GM12878 (cell line): Measurements from ENCODE around the gene CDCA7. TPM values are rescaled to one million over a fixed set of nuclear protein-coding genes. Genes with fewer than 3 reads are reported as not detected.

Experiments used
- ATAC-seq: fragments of 200-7000 bp; cut with Tn5 transposase; 3 replicates; pipeline ENCODE4 v1.9.1; 2020; ENCODE audit warnings: mild to moderate bottlenecking, moderate library complexity
- BruUV-seq: library from RNA; stranded (reverse); fragments of 400-500 nt; replicated peaks from 2 replicates; lab custom pipeline; 2021; lab: Mats Ljungman, UMichigan
- CTCF ChIA-PET: fragments of 300-600 bp; sonication (Branson Sonifier 250); formaldehyde crosslinking; extraction: SDS; loops from one replicate; lab custom pipeline; 2021; ENCODE audit warnings: inconsistent platforms; lab: Yijun Ruan, JAX
- POLR2A ChIA-PET: fragments of 350-600 bp; formaldehyde crosslinking; extraction: SDS; loops from one replicate; lab custom pipeline; 2021; ENCODE audit warnings: inconsistent platforms; lab: Charles Lee
- RAD21 ChIA-PET: fragments of 300-600 bp; sonication (Branson Sonifier 250); formaldehyde crosslinking; loops from one replicate; lab custom pipeline; 2023; ENCODE audit warnings: antibody characterized with exemption; ENCODE audit not compliant: unreplicated experiment; lab: Charles Lee
- SMC1A ChIA-PET: fragments of 300-600 bp; sonication (Branson Sonifier 250); formaldehyde crosslinking; loops from one replicate; lab custom pipeline; 2023; ENCODE audit not compliant: unreplicated experiment, uncharacterized antibody; lab: Charles Lee
- DNase-seq: peaks from one replicate; pipeline ENCODE4 v3.0.0-alpha.2; 2011; ENCODE audit warnings: low read depth, low spot score
- FAIRE-seq: peaks from 3 replicates; lab custom pipeline; 2011; peaks lifted over from hg19 to GRCh38; lab: Jason Lieb, UNC
- H2AFZ ChIP-seq: 2 replicates; pipeline ENCODE4 v1.6.0; 2011; ENCODE audit warnings: low read depth, low read length, control low read depth; ENCODE audit not compliant: control insufficient read depth
- H3K27ac ChIP-seq: 2 replicates; pipeline ENCODE4 v1.5.1; 2011; ENCODE audit warnings: control low read depth; ENCODE audit not compliant: control insufficient read depth, insufficient read depth
- H3K27me3 ChIP-seq, 2 experiments: replicated peaks in 1 of 2; 2 replicates each; pipeline versions ENCODE4 v1.6.0 to v1.6.1; 2011; ENCODE audit warnings: low read length in 1 of 2; ENCODE audit not compliant: control insufficient read depth in 2 of 2, insufficient read depth in 2 of 2
- H3K36me3 ChIP-seq, 2 experiments: 2 replicates each; pipeline ENCODE4 v1.5.1; 2011; ENCODE audit warnings: low read length in 1 of 2; ENCODE audit not compliant: control insufficient read depth in 2 of 2, insufficient read depth in 2 of 2
- H3K4me1 ChIP-seq: 2 replicates; pipeline ENCODE4 v1.6.1; 2011; ENCODE audit warnings: mild to moderate bottlenecking, low read length, moderate library complexity, mixed read lengths; ENCODE audit not compliant: control insufficient read depth, insufficient read depth
- H3K4me2 ChIP-seq: 2 replicates; pipeline ENCODE4 v1.6.0; 2011; ENCODE audit warnings: control low read depth; ENCODE audit not compliant: control insufficient read depth, insufficient read depth
- H3K4me3 ChIP-seq: fragments of 200-600 bp; sonication (generic); 2 replicates; pipeline ENCODE4 v1.5.1; 2016
- H3K79me2 ChIP-seq: 2 replicates; pipeline ENCODE4 v1.6.0; 2011; ENCODE audit warnings: low read length; ENCODE audit not compliant: control insufficient read depth, insufficient read depth
- H3K9ac ChIP-seq: 2 replicates; pipeline ENCODE4 v1.8.0; 2011; ENCODE audit warnings: low read length, control low read depth, mixed read lengths; ENCODE audit not compliant: control insufficient read depth, insufficient read depth
- H3K9me3 ChIP-seq: replicated peaks from 3 replicates; pipeline ENCODE4 v1.5.1; 2011; ENCODE audit warnings: mild to moderate bottlenecking, low read length; ENCODE audit not compliant: control insufficient read depth, insufficient read depth
- H4K20me1 ChIP-seq: 2 replicates; pipeline ENCODE4 v1.6.0; 2011; ENCODE audit not compliant: control insufficient read depth, insufficient read depth
- ATF2 ChIP-seq: IDR thresholded peaks from 2 replicates; pipeline ENCODE4 v1.6.1; 2012; ENCODE audit warnings: low read length, inconsistent platforms
- CREB1 ChIP-seq: IDR thresholded peaks from 2 replicates; pipeline ENCODE4 v1.6.1; 2012; ENCODE audit warnings: low read depth, mild to moderate bottlenecking, inconsistent platforms
- E4F1 ChIP-seq: fragments of 450-650 bp; IDR thresholded peaks from 2 replicates; pipeline ENCODE4 v1.6.1; 2018; ENCODE audit warnings: borderline replicate concordance, mild to moderate bottlenecking; ENCODE audit not compliant: partially characterized antibody
- EED ChIP-seq: sonication (generic); IDR thresholded peaks from 2 replicates; pipeline ENCODE4 v1.6.1; 2016; ENCODE audit warnings: antibody characterized with exemption, low read depth
- GABPA ChIP-seq: IDR thresholded peaks from 2 replicates; pipeline ENCODE4 v1.6.1; 2014; ENCODE audit warnings: antibody characterized with exemption, low read depth, mild to moderate bottlenecking, inconsistent platforms
- GATAD2B ChIP-seq: fragments of 450-650 bp; conservative IDR thresholded peaks from 2 replicates; pipeline ENCODE4 v1.6.1; 2017; ENCODE audit warnings: low read depth, mild to moderate bottlenecking, moderate library complexity
- IKZF1 ChIP-seq: fragments of 450-650 bp; conservative IDR thresholded peaks from 2 replicates; pipeline ENCODE4 v1.6.1; 2017; ENCODE audit warnings: antibody characterized with exemption, mild to moderate bottlenecking
- IRF4 ChIP-seq: IDR thresholded peaks from 2 replicates; pipeline ENCODE4 v1.6.1; 2011; ENCODE audit warnings: low read depth, low read length
- MEF2A ChIP-seq: IDR thresholded peaks from 2 replicates; pipeline ENCODE4 v1.6.1; 2011; ENCODE audit warnings: low read depth, mild to moderate bottlenecking, low read length, moderate library complexity; ENCODE audit not compliant: insufficient read depth
- MEF2B ChIP-seq: fragments of 450-650 bp; IDR thresholded peaks from 2 replicates; pipeline ENCODE4 v1.6.1; 2018; ENCODE audit warnings: mild to moderate bottlenecking, moderate library complexity; ENCODE audit not compliant: partially characterized antibody, poor library complexity, severe bottlenecking
- NBN ChIP-seq: fragments of 450-650 bp; IDR thresholded peaks from 2 replicates; pipeline ENCODE4 v1.6.1; 2016
- NFIC ChIP-seq: IDR thresholded peaks from 2 replicates; pipeline ENCODE4 v1.6.1; 2012; ENCODE audit warnings: low read depth, mild to moderate bottlenecking, inconsistent platforms, low read length, moderate library complexity
- NR2C1 ChIP-seq: fragments of 450-650 bp; IDR thresholded peaks from 2 replicates; pipeline ENCODE4 v1.6.1; 2017; ENCODE audit warnings: antibody characterized with exemption, mild to moderate bottlenecking, moderate library complexity
- PAX8 ChIP-seq: fragments of 450-650 bp; IDR thresholded peaks from 2 replicates; pipeline ENCODE4 v1.6.1; 2017; ENCODE audit warnings: mild to moderate bottlenecking, moderate library complexity
- POU2F2 ChIP-seq: IDR thresholded peaks from 3 replicates; pipeline ENCODE4 v1.6.1; 2011; ENCODE audit warnings: low read depth, mild to moderate bottlenecking, low read length, borderline replicate concordance
- RAD21 ChIP-seq: IDR thresholded peaks from 2 replicates; pipeline ENCODE4 v1.6.1; 2011; ENCODE audit warnings: mild to moderate bottlenecking, low read depth, low read length, moderate library complexity; ENCODE audit not compliant: insufficient read depth
- RUNX3 ChIP-seq: IDR thresholded peaks from 2 replicates; pipeline ENCODE4 v1.6.1; 2012; ENCODE audit warnings: low read length, inconsistent platforms
- STAT3 ChIP-seq: IDR thresholded peaks from 2 replicates; pipeline ENCODE4 v1.6.1; 2011; ENCODE audit warnings: low read depth, low read length, improper control_type of control experiment
- TBL1XR1 ChIP-seq: IDR thresholded peaks from 2 replicates; pipeline ENCODE4 v1.6.1; 2012; ENCODE audit warnings: low read depth, low read length, improper control_type of control experiment
- ZBTB33 ChIP-seq: fragments of 450-650 bp; IDR thresholded peaks from 2 replicates; pipeline ENCODE4 v1.6.1; 2017; ENCODE audit warnings: mild to moderate bottlenecking
- WGBS: methylation state at CpG from one replicate; pipeline ENCODE4 v1.1.6; 2016; ENCODE audit warnings: low lambda C conversion rate; ENCODE audit not compliant: insufficient replicate concordance, insufficient coverage; ENCODE audit errors: missing lambda C conversion rate; 5-methylcytosine and 5-hydroxymethylcytosine counted together
- in situ Hi-C: fragments of 300-500 bp; cut with MboI; formaldehyde crosslinking; loops from 9 replicates; pipeline ENCODE4 v1.14.3; 2018; ENCODE audit warnings: mixed read lengths
- intact Hi-C: fragments of 100-400 bp; cut with micrococcal nuclease; formaldehyde crosslinking; loops from one replicate; pipeline ENCODE4 v1.14.2; 2022; ENCODE audit not compliant: unreplicated experiment
- polyA plus RNA-seq, 11 experiments: library from polyadenylated mRNA; depleted of rRNA in 4 of 11; unstranded in 6 of 11; stranded (reverse) in 5 of 11; fragments of >200 nt; fragmentation: Nextera tagmentation in 4 of 11; fragmentation: Illumina TruSeq in 1 of 11; extraction: Ambion mirVana in 4 of 11; extraction: Trizol in 1 of 11; gene quantifications; 1 replicate in 1 of 11; 2 replicates in 10 of 11; pipeline versions ENCODE4 v1.2.1 to v1.2.3, GENCODE V29; 2011 to 2016; ENCODE audit warnings: inconsistent platforms in 2 of 11, missing spikeins in 2 of 11, low read depth in 1 of 11
- total RNA-seq, 4 experiments: library from RNA; depleted of rRNA in 3 of 4; stranded (reverse); fragments of >200 nt in 3 of 4; fragmentation: Illumina TruSeq in 1 of 4; extraction: Trizol in 1 of 4; gene quantifications; 2 replicates each; pipeline versions ENCODE4 v1.2.1 to v1.2.3, GENCODE V29; 2013 to 2021

CDCA7 gene
- total and polyA plus RNA-seq, 10 of the 15 experiments (the other 5 are each of a cell fraction or from before 2014, with no cell fraction given), result 23.5 to 71.3 (median 40.8) TPM

- peak; percentile 99 for TF ChIP-seq RUNX3
- no peak for TF ChIP-seq STAT3
- TF ChIP-seq NR2C1, result no peak
- peak; percentile 72 for TF ChIP-seq TBL1XR1
- TF ChIP-seq IRF4, result peak; percentile 62; the same call in 1 of the 2 replicates
- peak; percentile 60; the same call in 1 of the 3 replicates for TF ChIP-seq POU2F2
- peak; percentile 66; the same call in 1 of the 2 replicates for TF ChIP-seq IKZF1
- 0 out of 2 replicates have a peak, but pooled peaks have one; percentile 46 for TF ChIP-seq GABPA
- no peak for TF ChIP-seq E4F1
- TF ChIP-seq NBN, result 0 out of 2 replicates have a peak, but pooled peaks have one; percentile 50
Measured at GRCh38 chr2:173359231-173359630, 4.6 kb downstream of the CDCA7 start (continued).

- ATAC-seq (no peak), DNase-seq (no peak), FAIRE-seq (peak; percentile 69)
- peaks cover 0 to 16% of the 10 kb centered on the region in 2 experiments for H3K36me3 ChIP-seq
- no peaks in the 10 kb centered on the region for H4K20me1 ChIP-seq
- H3K9me3 ChIP-seq, result no peaks in the 10 kb centered on the region
- no TSS peak for BruUV-seq
- POLR2A ChIA-PET, result no interaction called here
- H3K4me3 ChIP-seq, result no peak overlapping the region
- H3K4me2 ChIP-seq, result 0 out of 2 replicates have a peak overlapping the region, but pooled peaks have one; percentile 55
- no peaks in the 10 kb centered on the region for H3K27me3 ChIP-seq
- intact Hi-C loops (no loop called here), in situ Hi-C loops (no loop called here)
- RAD21 ChIA-PET, result no interaction called here
- SMC1A ChIA-PET, result interaction anchor here (0.9 to 1.2 kb wide), 2 partner anchors 23 to 24 kb away, joined by 3 read pairs; no protein-coding TSS in a partner anchor
- CTCF ChIA-PET, result no interaction called here
- H3K9ac ChIP-seq, result no peak overlapping the region
- peaks cover 6% of the 10 kb centered on the region for H3K4me1 ChIP-seq
- peak overlapping the region; percentile 59 for H2AFZ ChIP-seq
- peak overlapping the region; percentile 67 for H3K27ac ChIP-seq
- 39% methylated on average over 3 of the region's 3 CpGs for WGBS
- H3K79me2 ChIP-seq, result no peaks in the 10 kb centered on the region
- no peak for TF ChIP-seq GATAD2B
- TF ChIP-seq PAX8, result no peak
- no peak for TF ChIP-seq MEF2A
- TF ChIP-seq MEF2B, result no peak
- TF ChIP-seq RAD21, result no peak
- TF ChIP-seq CREB1, result peak; percentile 45; the same call in 1 of the 2 replicates
- TF ChIP-seq ZBTB33, result no peak
- peak; percentile 23; the same call in 1 of the 2 replicates for TF ChIP-seq ATF2
- peak; percentile 47; the same call in 1 of the 2 replicates for TF ChIP-seq NFIC
- TF ChIP-seq GABPA, result 0 out of 2 replicates have a peak, but pooled peaks have one; percentile 23
- peak; percentile 27; the same call in 1 of the 2 replicates for TF ChIP-seq EED
Measured at GRCh38 chr2:173370198-173370597, 15.5 kb downstream of the CDCA7 start.
